HepG2 (cell line): ENCODE results near the gene AOX1.

Experiments
- EZH2 ChIP-seq: conservative IDR thresholded peaks from 2 replicates; pipeline ENCODE4 v1.6.1; 2012; ENCODE audit warnings: mild to moderate bottlenecking, low read depth, low read length, moderate library complexity
- FOXC1 ChIP-seq: sonication (generic); formaldehyde crosslinking; IDR thresholded peaks from 2 replicates; pipeline ENCODE4 v1.8.0; 2022; ENCODE audit warnings: mild to moderate bottlenecking, missing genetic modification reagents, borderline replicate concordance
- GABPA ChIP-seq, 2 experiments: IDR thresholded peaks; 2 replicates each; pipeline ENCODE4 v1.6.1; 2011 to 2016; ENCODE audit warnings: low read depth in 2 of 2, low read length in 1 of 2, missing biosample characterization in 1 of 2, missing genetic modification characterization in 1 of 2
- NKX3-1 ChIP-seq: sonication (generic); formaldehyde crosslinking; IDR thresholded peaks from 2 replicates; pipeline ENCODE4 v1.5.0; 2020; ENCODE audit warnings: missing genetic modification reagents
- NR2F6 ChIP-seq, 2 experiments: IDR thresholded peaks; 2 replicates each; pipeline ENCODE4 v1.6.1; 2016; ENCODE audit warnings: antibody characterized with exemption in 1 of 2, mild to moderate bottlenecking in 1 of 2
- RNF2 ChIP-seq: fragments of 450-650 bp; conservative IDR thresholded peaks from 2 replicates; pipeline ENCODE4 v1.6.1; 2016; ENCODE audit warnings: low read depth
- SNAPC2 ChIP-seq: sonication (generic); formaldehyde crosslinking; IDR thresholded peaks from 2 replicates; pipeline ENCODE4 v1.8.1; 2022; ENCODE audit warnings: mild to moderate bottlenecking, missing genetic modification reagents
- USF2 ChIP-seq, 2 experiments: sonication (generic) in 1 of 2; formaldehyde crosslinking in 1 of 2; IDR thresholded peaks; 2 replicates each; pipeline versions ENCODE4 v1.5.1 to v1.6.1; 2011 to 2020; ENCODE audit warnings: borderline replicate concordance in 1 of 2, low read depth in 1 of 2, low read length in 1 of 2, mild to moderate bottlenecking in 1 of 2, missing genetic modification reagents in 1 of 2, moderate library complexity in 1 of 2
- YY1 ChIP-seq: IDR thresholded peaks from 2 replicates; pipeline ENCODE4 v1.6.1; 2011; ENCODE audit warnings: low read length, low read depth, moderate library complexity, mild to moderate bottlenecking; ENCODE audit not compliant: insufficient read depth, insufficient replicate concordance
- ZFX ChIP-seq: sonication (generic); formaldehyde crosslinking; IDR thresholded peaks from 2 replicates; pipeline ENCODE4 v1.4.0; 2020; ENCODE audit warnings: mild to moderate bottlenecking, low read depth, missing genetic modification reagents, moderate library complexity
- ZNF773 ChIP-seq: sonication (generic); formaldehyde crosslinking; IDR thresholded peaks from 2 replicates; pipeline ENCODE4 v1.4.0; 2020; ENCODE audit warnings: missing genetic modification reagents, borderline replicate concordance
- TF ChIP-seq, protein P1 (sequence below): sonication (generic); formaldehyde crosslinking; IDR thresholded peaks from 2 replicates; pipeline ENCODE4 v1.5.0; 2020; ENCODE audit warnings: mild to moderate bottlenecking, missing genetic modification reagents, moderate library complexity
- TF ChIP-seq, protein P2 (sequence below): sonication (generic); formaldehyde crosslinking; IDR thresholded peaks from 2 replicates; pipeline ENCODE4 v1.8.0; 2022; ENCODE audit warnings: mild to moderate bottlenecking, missing genetic modification reagents; ENCODE audit not compliant: insufficient replicate concordance

- no peak for TF ChIP-seq EZH2
- TF ChIP-seq YY1 = no peak
- TF ChIP-seq, protein P1, sequence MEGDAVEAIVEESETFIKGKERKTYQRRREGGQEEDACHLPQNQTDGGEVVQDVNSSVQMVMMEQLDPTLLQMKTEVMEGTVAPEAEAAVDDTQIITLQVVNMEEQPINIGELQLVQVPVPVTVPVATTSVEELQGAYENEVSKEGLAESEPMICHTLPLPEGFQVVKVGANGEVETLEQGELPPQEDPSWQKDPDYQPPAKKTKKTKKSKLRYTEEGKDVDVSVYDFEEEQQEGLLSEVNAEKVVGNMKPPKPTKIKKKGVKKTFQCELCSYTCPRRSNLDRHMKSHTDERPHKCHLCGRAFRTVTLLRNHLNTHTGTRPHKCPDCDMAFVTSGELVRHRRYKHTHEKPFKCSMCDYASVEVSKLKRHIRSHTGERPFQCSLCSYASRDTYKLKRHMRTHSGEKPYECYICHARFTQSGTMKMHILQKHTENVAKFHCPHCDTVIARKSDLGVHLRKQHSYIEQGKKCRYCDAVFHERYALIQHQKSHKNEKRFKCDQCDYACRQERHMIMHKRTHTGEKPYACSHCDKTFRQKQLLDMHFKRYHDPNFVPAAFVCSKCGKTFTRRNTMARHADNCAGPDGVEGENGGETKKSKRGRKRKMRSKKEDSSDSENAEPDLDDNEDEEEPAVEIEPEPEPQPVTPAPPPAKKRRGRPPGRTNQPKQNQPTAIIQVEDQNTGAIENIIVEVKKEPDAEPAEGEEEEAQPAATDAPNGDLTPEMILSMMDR (CRISPR knock-in tag) = no peak
- TF ChIP-seq ZFX (CRISPR knock-in tag) = no peak
- no peak for TF ChIP-seq NR2F6 (IDR thresholded peaks at IDR 0.05)
- TF ChIP-seq NR2F6 (CRISPR knock-in tag; IDR thresholded peaks at IDR 0.05) = no peak
- TF ChIP-seq GABPA (IDR thresholded peaks at IDR 0.05; ENCODE audit: low read depth, low read length) = no peak
- no peak for TF ChIP-seq GABPA (CRISPR knock-in tag; IDR thresholded peaks at IDR 0.05; ENCODE audit: low read depth)
- no peak for TF ChIP-seq ZNF773
- TF ChIP-seq NKX3-1 (CRISPR knock-in tag) = no peak
- TF ChIP-seq RNF2 = no peak
- TF ChIP-seq, protein P2, sequence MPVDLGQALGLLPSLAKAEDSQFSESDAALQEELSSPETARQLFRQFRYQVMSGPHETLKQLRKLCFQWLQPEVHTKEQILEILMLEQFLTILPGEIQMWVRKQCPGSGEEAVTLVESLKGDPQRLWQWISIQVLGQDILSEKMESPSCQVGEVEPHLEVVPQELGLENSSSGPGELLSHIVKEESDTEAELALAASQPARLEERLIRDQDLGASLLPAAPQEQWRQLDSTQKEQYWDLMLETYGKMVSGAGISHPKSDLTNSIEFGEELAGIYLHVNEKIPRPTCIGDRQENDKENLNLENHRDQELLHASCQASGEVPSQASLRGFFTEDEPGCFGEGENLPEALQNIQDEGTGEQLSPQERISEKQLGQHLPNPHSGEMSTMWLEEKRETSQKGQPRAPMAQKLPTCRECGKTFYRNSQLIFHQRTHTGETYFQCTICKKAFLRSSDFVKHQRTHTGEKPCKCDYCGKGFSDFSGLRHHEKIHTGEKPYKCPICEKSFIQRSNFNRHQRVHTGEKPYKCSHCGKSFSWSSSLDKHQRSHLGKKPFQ (CRISPR knock-in tag) = no peak
- TF ChIP-seq USF2 (IDR thresholded peaks at IDR 0.05; ENCODE audit: low read depth, low read length) = no peak
- no peak for TF ChIP-seq USF2 (CRISPR knock-in tag; IDR thresholded peaks at IDR 0.05; ENCODE audit: borderline replicate concordance)
- no peak for TF ChIP-seq FOXC1 (CRISPR knock-in tag)
- no peak for TF ChIP-seq SNAPC2 (CRISPR knock-in tag)
These were observed 66.3 kb downstream of the AOX1 start for GRCh38 chr2:200652158-200652557.
